RWPE2 (cell line): ENCODE data around the gene XCL2.
A peak's percentile ranks its signal among the peaks of the same experiment; 100 is the strongest.
"Not testable (repeated sequence)": the region's sequence is repeated elsewhere in the genome, so short reads cannot be mapped to it uniquely, and the experiment has no call there.

Experiments
- ATAC-seq: fragments of 200-7000 bp; cut with Tn5 transposase; 3 replicates; pipeline ENCODE4 v1.9.1; 2021; ENCODE audit warnings: low read depth
- DNase-seq: peaks from one replicate; pipeline ENCODE4 v3.0.0-alpha.2; 2020; ENCODE audit warnings: low spot score
- H3K27ac ChIP-seq: fragments of 450-650 bp; 2 replicates; pipeline ENCODE4 v1.5.1; 2017; ENCODE audit warnings: mild to moderate bottlenecking; ENCODE audit not compliant: poor library complexity, severe bottlenecking
- H3K27me3 ChIP-seq: fragments of 250-450 bp; sonication (Bioruptor Pico); 2 replicates; pipeline ENCODE4 v1.5.1; 2021; ENCODE audit warnings: mild to moderate bottlenecking, moderate library complexity; ENCODE audit not compliant: insufficient read depth, poor library complexity, severe bottlenecking
- H3K36me3 ChIP-seq: fragments of 250-450 bp; sonication (Bioruptor Pico); 2 replicates; pipeline ENCODE4 v1.5.1; 2020; ENCODE audit warnings: low read depth, mild to moderate bottlenecking, moderate library complexity
- H3K4me1 ChIP-seq: fragments of 250-450 bp; sonication (Bioruptor Pico); 2 replicates; pipeline ENCODE4 v1.5.1; 2021; ENCODE audit warnings: mild to moderate bottlenecking, moderate library complexity; ENCODE audit not compliant: insufficient read depth, poor library complexity, severe bottlenecking
- H3K4me3 ChIP-seq: fragments of 250-450 bp; sonication (Bioruptor Pico); 2 replicates; pipeline ENCODE4 v1.5.1; 2021; ENCODE audit warnings: mild to moderate bottlenecking, moderate library complexity; ENCODE audit not compliant: severe bottlenecking
- H3K9me3 ChIP-seq: fragments of 250-450 bp; sonication (Bioruptor Pico); 2 replicates; pipeline ENCODE4 v1.5.1; 2021; ENCODE audit warnings: mild to moderate bottlenecking, moderate library complexity; ENCODE audit not compliant: severe bottlenecking
- TF ChIP-seq, protein P1 (sequence below): fragments of 450-650 bp; IDR thresholded peaks from one replicate; pipeline ENCODE4 v1.5.1; 2017; ENCODE audit warnings: mild to moderate bottlenecking, moderate library complexity; ENCODE audit not compliant: poor library complexity, severe bottlenecking

Gene XCL2

DNA sequence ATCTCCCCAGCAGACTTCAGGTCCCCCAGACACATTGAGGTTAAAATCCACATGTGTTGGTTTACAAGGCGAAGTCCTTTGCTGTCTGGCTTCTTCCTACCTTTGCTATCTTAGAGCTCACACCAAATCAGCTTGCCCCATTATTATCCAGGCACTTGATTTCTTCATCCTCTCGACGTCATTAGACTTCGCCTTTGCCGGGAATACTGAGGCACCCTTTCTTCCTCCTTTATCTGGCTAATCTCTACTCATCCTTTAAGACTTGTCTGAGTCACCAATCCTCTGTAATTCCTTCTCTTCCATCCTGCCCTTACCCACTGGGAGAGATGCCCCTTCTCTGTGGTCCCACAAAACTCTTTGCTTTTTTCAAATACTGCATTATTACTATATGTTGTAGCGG lies 9.2 kb upstream of the XCL2 start:
- Histone ChIP-seq H3K4me3 (no peak overlapping the region), H3K9me3 (no peaks in the 10 kb centered on the region), H3K27ac (no peak overlapping the region), H3K27me3 (no peaks in the 10 kb centered on the region), H3K36me3 (no peaks in the 10 kb centered on the region), H3K4me1 (no peaks in the 10 kb centered on the region)
- ATAC-seq (no peak), DNase-seq (no peak)
- TF ChIP-seq, protein P1, sequence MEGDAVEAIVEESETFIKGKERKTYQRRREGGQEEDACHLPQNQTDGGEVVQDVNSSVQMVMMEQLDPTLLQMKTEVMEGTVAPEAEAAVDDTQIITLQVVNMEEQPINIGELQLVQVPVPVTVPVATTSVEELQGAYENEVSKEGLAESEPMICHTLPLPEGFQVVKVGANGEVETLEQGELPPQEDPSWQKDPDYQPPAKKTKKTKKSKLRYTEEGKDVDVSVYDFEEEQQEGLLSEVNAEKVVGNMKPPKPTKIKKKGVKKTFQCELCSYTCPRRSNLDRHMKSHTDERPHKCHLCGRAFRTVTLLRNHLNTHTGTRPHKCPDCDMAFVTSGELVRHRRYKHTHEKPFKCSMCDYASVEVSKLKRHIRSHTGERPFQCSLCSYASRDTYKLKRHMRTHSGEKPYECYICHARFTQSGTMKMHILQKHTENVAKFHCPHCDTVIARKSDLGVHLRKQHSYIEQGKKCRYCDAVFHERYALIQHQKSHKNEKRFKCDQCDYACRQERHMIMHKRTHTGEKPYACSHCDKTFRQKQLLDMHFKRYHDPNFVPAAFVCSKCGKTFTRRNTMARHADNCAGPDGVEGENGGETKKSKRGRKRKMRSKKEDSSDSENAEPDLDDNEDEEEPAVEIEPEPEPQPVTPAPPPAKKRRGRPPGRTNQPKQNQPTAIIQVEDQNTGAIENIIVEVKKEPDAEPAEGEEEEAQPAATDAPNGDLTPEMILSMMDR = no peak

DNA sequence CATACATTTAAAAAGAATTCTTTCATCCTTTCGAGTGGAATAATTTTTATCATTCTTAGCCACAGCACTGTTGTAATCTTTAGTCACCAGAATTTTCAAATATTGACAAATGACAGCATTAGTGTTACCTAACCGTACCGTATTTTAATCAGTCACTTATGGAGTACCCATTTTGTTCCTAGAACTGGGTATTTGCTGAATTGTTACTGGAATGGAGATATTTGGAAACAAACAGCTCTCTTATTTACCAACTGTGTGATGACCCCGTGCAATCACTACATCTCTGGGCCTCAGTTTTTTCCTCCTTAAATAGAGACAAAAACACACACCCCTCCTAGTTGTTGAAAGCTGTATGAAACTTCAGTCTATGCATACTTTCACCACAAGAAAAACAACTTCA lies 7.9 kb upstream of the XCL2 start:
- ATAC-seq (no peak), DNase-seq (no peak)
- no peak overlapping the region for H3K4me3 ChIP-seq
- no peaks in the 10 kb centered on the region for H3K36me3 ChIP-seq
- TF ChIP-seq, protein P1 = no peak
- no peaks in the 10 kb centered on the region for H3K27me3 ChIP-seq
- no peak overlapping the region for H3K27ac ChIP-seq
- H3K9me3 ChIP-seq = no peaks in the 10 kb centered on the region
- no peaks in the 10 kb centered on the region for H3K4me1 ChIP-seq

DNA sequence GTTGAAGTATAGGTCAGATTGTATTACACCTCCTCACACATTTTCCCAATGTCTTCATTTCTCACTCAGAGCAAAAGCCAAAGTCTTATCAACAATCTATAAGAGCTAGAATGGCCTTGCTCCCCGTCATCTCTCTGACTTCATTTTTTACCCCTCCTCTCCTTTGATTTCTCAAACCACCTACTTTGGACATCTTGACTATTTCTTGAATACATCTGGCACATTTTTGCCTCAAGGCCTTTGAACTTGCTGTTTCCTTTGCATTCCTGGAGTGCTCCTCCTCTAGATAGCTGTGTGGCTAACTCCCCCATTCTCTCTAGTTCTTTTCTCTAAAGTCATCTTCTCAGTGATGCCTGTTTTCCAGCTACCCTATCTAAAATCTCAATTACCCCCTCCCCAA lies 7.2 kb upstream of the XCL2 start:
- Histone ChIP-seq H3K4me1 (no peaks in the 10 kb centered on the region), H3K4me3 (no peak overlapping the region), H3K9me3 (no peaks in the 10 kb centered on the region), H3K27me3 (no peaks in the 10 kb centered on the region), H3K36me3 (no peaks in the 10 kb centered on the region), H3K27ac (no peak overlapping the region)
- TF ChIP-seq, protein P1 = no peak
- ATAC-seq (no peak), DNase-seq (no peak)

DNA sequence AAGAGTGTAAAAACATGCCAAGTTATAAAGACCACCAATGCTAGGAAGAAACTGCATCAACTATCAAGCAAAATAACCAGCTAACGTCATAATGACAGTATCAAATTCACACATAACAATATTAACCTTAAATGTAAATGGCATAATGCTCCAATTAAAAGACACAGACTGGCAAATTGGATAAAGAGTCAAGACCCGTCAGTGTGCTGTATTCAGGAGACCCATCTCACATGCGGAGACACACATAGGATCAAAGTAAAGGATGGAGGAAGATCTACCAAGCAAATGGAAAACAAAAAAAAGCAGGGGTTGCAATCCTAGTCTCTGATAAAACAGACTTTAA lies 2.7 kb upstream of the XCL2 start:
- H3K27ac ChIP-seq, DNase-seq, H3K4me1 ChIP-seq, H3K9me3 ChIP-seq, ATAC-seq, H3K4me3 ChIP-seq, H3K27me3 ChIP-seq, H3K36me3 ChIP-seq: not testable (repeated sequence)

DNA sequence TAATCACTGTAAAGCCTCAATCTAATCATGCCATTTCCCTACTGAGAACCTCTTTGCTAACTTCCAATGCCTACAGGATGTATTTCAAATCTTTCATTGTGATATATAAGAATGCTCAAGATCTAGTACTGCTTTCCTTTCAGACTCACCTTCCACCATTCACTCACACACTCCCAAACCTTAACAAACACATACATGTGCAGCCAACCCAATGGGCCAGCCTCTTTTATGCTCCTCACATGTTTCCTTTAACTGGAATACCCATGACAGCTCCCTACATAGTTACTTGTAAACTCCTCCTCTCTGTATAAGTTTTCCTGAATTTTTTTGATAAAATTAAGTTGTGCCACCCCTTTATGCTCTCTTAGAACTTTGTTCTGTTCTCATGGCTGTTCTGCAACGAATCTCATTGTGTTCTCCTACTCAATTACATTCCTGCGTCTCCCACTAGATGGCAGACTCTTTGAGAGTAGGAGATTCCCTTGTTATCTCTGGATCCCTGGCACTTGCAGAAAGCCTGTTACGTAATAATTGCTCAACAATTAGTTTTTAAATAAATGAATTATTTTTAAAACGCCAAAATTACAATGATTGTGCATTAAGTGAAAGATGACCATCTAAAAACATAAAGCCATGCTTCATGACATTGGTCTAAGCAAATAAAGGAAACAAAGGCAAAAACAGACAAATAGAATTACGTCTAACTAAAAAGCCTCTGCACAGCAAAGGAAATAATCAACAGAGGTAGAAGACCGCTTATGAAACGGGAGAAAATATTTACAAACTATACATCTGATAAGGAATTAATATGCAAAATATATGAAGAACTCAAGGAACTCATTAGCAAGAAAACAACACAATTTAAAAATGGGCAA lies 2.1 kb upstream of the XCL2 start:
- peak; percentile 72; the same call in 2 of the 3 replicates for ATAC-seq

DNA sequence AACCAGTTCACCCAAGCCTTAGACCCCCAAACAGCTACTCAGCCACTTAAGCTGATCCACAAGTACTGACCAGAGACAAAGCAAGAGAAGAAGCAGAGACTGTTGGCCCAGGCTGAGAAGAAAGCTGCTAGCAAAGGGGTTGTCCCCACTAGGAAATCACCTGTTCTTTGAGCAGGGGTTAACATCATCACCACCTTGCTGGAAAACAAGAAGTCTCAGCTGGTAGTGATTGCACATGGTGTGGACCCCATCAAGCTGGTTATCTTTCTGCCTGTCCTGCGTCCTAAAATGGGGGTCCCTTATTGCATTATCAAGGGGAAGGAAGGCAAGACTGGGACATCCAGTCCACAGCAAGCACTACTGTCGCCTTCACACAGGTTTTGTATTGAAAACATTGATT lies 819 bp downstream of the XCL2 start:
- not testable (repeated sequence) for H3K27me3 ChIP-seq, H3K4me3 ChIP-seq, ATAC-seq, H3K27ac ChIP-seq, DNase-seq, H3K4me1 ChIP-seq, H3K36me3 ChIP-seq, H3K9me3 ChIP-seq

More for the DNA sequence above, 2.1 kb upstream of the XCL2 start:
- not testable (repeated sequence) for H3K9me3 ChIP-seq, DNase-seq, H3K4me1 ChIP-seq, H3K27me3 ChIP-seq, H3K4me3 ChIP-seq, H3K36me3 ChIP-seq, H3K27ac ChIP-seq
- TF ChIP-seq, protein P1 = peak; percentile 66

DNA sequence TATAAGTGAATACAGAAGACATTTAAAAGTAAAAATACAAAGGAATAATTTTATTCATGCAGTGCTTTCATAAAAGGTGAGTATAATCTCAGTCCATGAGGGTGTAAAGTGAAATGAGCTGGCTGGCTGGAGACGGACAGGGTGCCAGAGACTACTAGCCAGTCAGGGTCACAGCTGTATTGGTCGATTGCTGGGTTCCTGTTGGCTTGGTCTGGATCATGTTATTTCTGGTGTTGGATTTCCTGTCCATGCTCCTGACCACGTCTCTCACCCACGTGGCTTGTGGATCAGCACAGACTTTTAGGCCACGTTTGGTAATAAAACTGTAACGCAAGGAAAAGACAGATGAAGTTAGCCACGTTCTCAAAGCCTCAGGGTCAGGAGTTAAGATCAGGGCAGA lies 3.0 kb downstream of the XCL2 start:
- not testable (repeated sequence) for H3K9me3 ChIP-seq, H3K27me3 ChIP-seq, H3K4me1 ChIP-seq, H3K36me3 ChIP-seq, ATAC-seq, H3K4me3 ChIP-seq, DNase-seq, H3K27ac ChIP-seq
